ENCODE measurements around the gene DUSP15.
"Not testable (repeated sequence)": the region's sequence is repeated elsewhere in the genome, so short reads cannot be mapped to it uniquely, and the experiment has no call there.

The DUSP15 gene

GRCh38 chr20:31822421-31823330, 47.7 kb downstream of the DUSP15 start:
- DNase-seq (ENCODE audit: low spot score), result peak; percentile 86

- no peak for DNase-seq (ENCODE audit: low spot score)
These were observed 48.9 kb downstream of the DUSP15 start for GRCh38 chr20:31821427-31821826.

- DNase-seq (ENCODE audit: low spot score), result no peak
These were observed 50.1 kb downstream of the DUSP15 start for GRCh38 chr20:31820228-31820627.

- no peak for DNase-seq (ENCODE audit: low spot score)
These were observed 51.1 kb downstream of the DUSP15 start, which contains the start of gene MYLK2 for GRCh38 chr20:31819083-31819784. Gene MYLK2 (plus strand): TSS chr20:31819356. CDS start chr20:31819581, 225 bp downstream.

GRCh38 chr20:31818376-31818908, 51.9 kb downstream of the DUSP15 start:
- DNase-seq (ENCODE audit: low spot score), result no peak

GRCh38 chr20:31817461-31817860, 52.9 kb downstream of the DUSP15 start:
- DNase-seq (ENCODE audit: low spot score), result no peak

- no peak for DNase-seq (ENCODE audit: low spot score)
These were observed 54.1 kb downstream of the DUSP15 start for GRCh38 chr20:31816221-31816620.

- DNase-seq (ENCODE audit: low spot score), result no peak
These were observed 54.7 kb downstream of the DUSP15 start for GRCh38 chr20:31815408-31816188.

- DNase-seq (ENCODE audit: low spot score), result not testable (repeated sequence)
These were observed 56.2 kb downstream of the DUSP15 start for GRCh38 chr20:31814142-31814541.

- no peak for DNase-seq (ENCODE audit: low spot score)
These were observed 56.7 kb downstream of the DUSP15 start for GRCh38 chr20:31813611-31814010.

- peak; percentile 85 for DNase-seq (ENCODE audit: low spot score)
These were observed 58.3 kb downstream of the DUSP15 start for GRCh38 chr20:31811796-31812728.

- DNase-seq (ENCODE audit: low spot score), result no peak
These were observed 59.1 kb downstream of the DUSP15 start for GRCh38 chr20:31811198-31811597.

Data from hepatic stellate cell (primary cell).